ENCODE measurements around the gene TEDDM1. TPM values are rescaled to one million over a fixed set of nuclear protein-coding genes. Genes with fewer than 3 reads are reported as not detected.
A peak's percentile ranks its signal among the peaks of the same experiment; 100 is the strongest.

The TEDDM1 gene
- total and polyA plus RNA-seq, 2 of the 13 experiments (the other 11 are each of a cell fraction or from before 2014, with no cell fraction given), result not detected

GRCh38 chr1:182391362-182392049 lies 9.0 kb downstream of the TEDDM1 start, which contains the start of gene GLUL (continued):
- TF ChIP-seq JUND (CRISPR knock-in tag; IDR thresholded peaks at IDR 0.05) (peak; percentile 77), ZNF512 (CRISPR knock-in tag; IDR thresholded peaks at IDR 0.05) (no peak), MIER3 (CRISPR knock-in tag; IDR thresholded peaks at IDR 0.05; ENCODE audit: borderline replicate concordance) (no peak; the same call in 1 of the 2 replicates), SRSF1 (optimal IDR thresholded peaks at IDR 0.05; ENCODE audit: low read depth, low read length) (no peak), ZNF790 (CRISPR knock-in tag; IDR thresholded peaks at IDR 0.05; ENCODE audit: borderline replicate concordance) (no peak; the same call in 1 of the 2 replicates), ATF2 (CRISPR knock-in tag; IDR thresholded peaks at IDR 0.05) (0 out of 2 replicates have a peak, but pooled peaks have one; percentile 20), MEF2D (CRISPR knock-in tag; IDR thresholded peaks at IDR 0.05) (no peak), PPARG (CRISPR knock-in tag; conservative IDR thresholded peaks at IDR 0.05) (no peak; the same call in 1 of the 2 replicates), ZNF616 (CRISPR knock-in tag; IDR thresholded peaks at IDR 0.05; ENCODE audit: low read depth) (0 out of 2 replicates have a peak, but pooled peaks have one; percentile 30), JARID2 (CRISPR knock-in tag; IDR thresholded peaks at IDR 0.05; ENCODE audit: insufficient replicate concordance) (no peak), RBAK (CRISPR knock-in tag; IDR thresholded peaks at IDR 0.05) (no peak), HDAC1 (CRISPR knock-in tag; IDR thresholded peaks at IDR 0.05) (peak; percentile 85), CHD4 (IDR thresholded peaks at IDR 0.05; ENCODE audit: borderline replicate concordance, low read length) (no peak), SKI (IDR thresholded peaks at IDR 0.05; ENCODE audit: partially characterized antibody) (no peak), BRF2 (CRISPR knock-in tag; IDR thresholded peaks at IDR 0.05) (no peak; the same call in 1 of the 2 replicates), ZNF343 (CRISPR knock-in tag; IDR thresholded peaks at IDR 0.05) (peak; percentile 95), JUN (CRISPR knock-in tag; IDR thresholded peaks at IDR 0.05) (no peak), ZNF484 (CRISPR knock-in tag; IDR thresholded peaks at IDR 0.05; ENCODE audit: borderline replicate concordance, low read depth) (0 out of 2 replicates have a peak, but pooled peaks have one; percentile 56), NR1H2 (CRISPR knock-in tag; IDR thresholded peaks at IDR 0.05; ENCODE audit: borderline replicate concordance, low read depth) (0 out of 2 replicates have a peak, but pooled peaks have one; percentile 49), ZBTB42 (CRISPR knock-in tag; IDR thresholded peaks at IDR 0.05) (no peak; the same call in 1 of the 2 replicates), MBD4 (IDR thresholded peaks at IDR 0.05; ENCODE audit: borderline replicate concordance, low read length) (no peak), NFIB (CRISPR knock-in tag; IDR thresholded peaks at IDR 0.05; ENCODE audit: borderline replicate concordance) (0 out of 2 replicates have a peak, but pooled peaks have one; percentile 24), SMAD1 (CRISPR knock-in tag; IDR thresholded peaks at IDR 0.05; ENCODE audit: borderline replicate concordance, low read depth) (0 out of 2 replicates have a peak, but pooled peaks have one; percentile 52), SIX4 (CRISPR knock-in tag; IDR thresholded peaks at IDR 0.05) (no peak)
